Right lobe of liver (tissue), 4 donors: ENCODE results near the gene TNFRSF4.

Experiments
- CTCF ChIP-seq, 4 donors: fragments of 200-600 bp in 3 of 4; fragments of 450-650 bp in 1 of 4; IDR thresholded peaks; one replicate each; pipeline versions ENCODE4 v1.5.1 to v1.8.0; 2016 to 2022; ENCODE audit warnings: antibody characterized with exemption in 4 of 4, mild to moderate bottlenecking in 2 of 4
- POLR2A ChIP-seq: fragments of 450-650 bp; IDR thresholded peaks from one replicate; pipeline ENCODE4 v1.6.1; 2017; ENCODE audit warnings: antibody characterized with exemption, mild to moderate bottlenecking
- donor health status: DM: no; HTN: no; CAD: no.
- donor health status: DM: no; HTN: no; CAD: no.
- donor health status: DM: no; HTN: yes; CAD: no.

- TF ChIP-seq CTCF (IDR thresholded peaks at IDR 0.05) (no peak), POLR2A (no peak)
Measured at GRCh38 chr1:1259540-1259939, 45.6 kb upstream of the TNFRSF4 start.
